ENCODE measurements around the gene SPNS3.

Gene SPNS3

GRCh38 chr17:4512156-4513112, 78.7 kb downstream of the SPNS3 start:
- DNase-seq = no peak

GRCh38 chr17:4513113-4514032, 79.6 kb downstream of the SPNS3 start:
- no peak for DNase-seq

- DNase-seq = no peak
Observed at GRCh38 chr17:4514206-4514605, 80.5 kb downstream of the SPNS3 start.

- no peak for DNase-seq
Observed at GRCh38 chr17:4514779-4515178, 81.0 kb downstream of the SPNS3 start.

GRCh38 chr17:4515501-4515900, 81.8 kb downstream of the SPNS3 start:
- no peak for DNase-seq

GRCh38 chr17:4516735-4517134, 83.0 kb downstream of the SPNS3 start:
- no peak for DNase-seq

- DNase-seq = no peak
Observed at GRCh38 chr17:4518901-4519300, 85.2 kb downstream of the SPNS3 start.

GRCh38 chr17:4519361-4519788, 85.6 kb downstream of the SPNS3 start:
- DNase-seq = no peak

GRCh38 chr17:4520060-4520893, 86.5 kb downstream of the SPNS3 start:
- no peak for DNase-seq

- no peak for DNase-seq
Observed at GRCh38 chr17:4520894-4521600, 87.3 kb downstream of the SPNS3 start.

- DNase-seq = no peak
Observed at GRCh38 chr17:4522661-4523060, 88.9 kb downstream of the SPNS3 start.

- DNase-seq = no peak
Observed at GRCh38 chr17:4523946-4524345, 90.2 kb downstream of the SPNS3 start.

GRCh38 chr17:4525691-4526397, 92.1 kb downstream of the SPNS3 start:
- no peak for DNase-seq

- DNase-seq = no peak
Observed at GRCh38 chr17:4527134-4527533, 93.4 kb downstream of the SPNS3 start.

GRCh38 chr17:4527566-4528125, 93.9 kb downstream of the SPNS3 start:
- DNase-seq = no peak

- no peak for DNase-seq
Observed at GRCh38 chr17:4529533-4530152, 95.9 kb downstream of the SPNS3 start.

GRCh38 chr17:4530799-4531730, 97.3 kb downstream of the SPNS3 start:
- no peak for DNase-seq

- DNase-seq = no peak
Observed at GRCh38 chr17:4531988-4532736, 98.4 kb downstream of the SPNS3 start.
